ENCODE measurements around the gene NHERF2.

NHERF2 gene

DNA sequence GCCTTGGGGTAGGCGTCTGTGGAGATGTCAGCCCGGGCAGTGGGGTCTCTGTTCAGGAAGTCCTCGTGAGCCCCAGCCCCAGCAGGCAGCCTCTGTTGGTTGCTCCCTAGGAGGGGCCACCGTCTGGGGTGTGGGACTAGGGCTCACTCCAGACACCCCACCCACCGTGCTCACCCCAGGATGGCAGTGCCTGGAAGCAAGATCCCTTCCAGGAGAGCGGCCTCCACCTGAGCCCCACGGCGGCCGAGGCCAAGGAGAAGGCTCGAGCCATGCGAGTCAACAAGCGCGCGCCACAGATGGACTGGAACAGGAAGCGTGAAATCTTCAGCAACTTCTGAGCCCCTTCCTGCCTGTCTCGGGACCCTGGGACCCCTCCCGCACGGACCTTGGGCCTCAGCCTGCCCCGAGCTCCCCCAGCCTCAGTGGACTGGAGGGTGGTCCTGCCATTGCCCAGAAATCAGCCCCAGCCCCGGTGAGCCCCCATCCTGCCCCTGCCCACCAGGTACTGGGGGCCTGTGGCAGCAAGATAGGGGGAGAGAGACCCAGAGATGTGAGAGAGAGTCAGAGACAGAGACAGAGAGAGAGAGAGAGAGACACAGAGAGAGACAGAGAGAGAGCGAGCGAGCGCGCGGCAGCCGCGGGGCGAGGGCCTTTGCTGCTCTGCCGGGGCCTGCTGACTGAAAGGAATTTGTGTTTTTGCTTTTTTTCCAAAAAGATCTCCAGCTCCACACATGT, 11.1 kb downstream of the NHERF2 start:
- no peak for DNase-seq (ENCODE audit: low read depth)
- TF ChIP-seq, protein P1, sequence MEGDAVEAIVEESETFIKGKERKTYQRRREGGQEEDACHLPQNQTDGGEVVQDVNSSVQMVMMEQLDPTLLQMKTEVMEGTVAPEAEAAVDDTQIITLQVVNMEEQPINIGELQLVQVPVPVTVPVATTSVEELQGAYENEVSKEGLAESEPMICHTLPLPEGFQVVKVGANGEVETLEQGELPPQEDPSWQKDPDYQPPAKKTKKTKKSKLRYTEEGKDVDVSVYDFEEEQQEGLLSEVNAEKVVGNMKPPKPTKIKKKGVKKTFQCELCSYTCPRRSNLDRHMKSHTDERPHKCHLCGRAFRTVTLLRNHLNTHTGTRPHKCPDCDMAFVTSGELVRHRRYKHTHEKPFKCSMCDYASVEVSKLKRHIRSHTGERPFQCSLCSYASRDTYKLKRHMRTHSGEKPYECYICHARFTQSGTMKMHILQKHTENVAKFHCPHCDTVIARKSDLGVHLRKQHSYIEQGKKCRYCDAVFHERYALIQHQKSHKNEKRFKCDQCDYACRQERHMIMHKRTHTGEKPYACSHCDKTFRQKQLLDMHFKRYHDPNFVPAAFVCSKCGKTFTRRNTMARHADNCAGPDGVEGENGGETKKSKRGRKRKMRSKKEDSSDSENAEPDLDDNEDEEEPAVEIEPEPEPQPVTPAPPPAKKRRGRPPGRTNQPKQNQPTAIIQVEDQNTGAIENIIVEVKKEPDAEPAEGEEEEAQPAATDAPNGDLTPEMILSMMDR (conservative IDR thresholded peaks at IDR 0.05; ENCODE audit: control insufficient read depth, insufficient read depth, low read depth, low read length) = no peak
- H3K4me3 ChIP-seq (ENCODE audit: control insufficient read depth, low read depth, low read length) = no peak overlapping the region

DNA sequence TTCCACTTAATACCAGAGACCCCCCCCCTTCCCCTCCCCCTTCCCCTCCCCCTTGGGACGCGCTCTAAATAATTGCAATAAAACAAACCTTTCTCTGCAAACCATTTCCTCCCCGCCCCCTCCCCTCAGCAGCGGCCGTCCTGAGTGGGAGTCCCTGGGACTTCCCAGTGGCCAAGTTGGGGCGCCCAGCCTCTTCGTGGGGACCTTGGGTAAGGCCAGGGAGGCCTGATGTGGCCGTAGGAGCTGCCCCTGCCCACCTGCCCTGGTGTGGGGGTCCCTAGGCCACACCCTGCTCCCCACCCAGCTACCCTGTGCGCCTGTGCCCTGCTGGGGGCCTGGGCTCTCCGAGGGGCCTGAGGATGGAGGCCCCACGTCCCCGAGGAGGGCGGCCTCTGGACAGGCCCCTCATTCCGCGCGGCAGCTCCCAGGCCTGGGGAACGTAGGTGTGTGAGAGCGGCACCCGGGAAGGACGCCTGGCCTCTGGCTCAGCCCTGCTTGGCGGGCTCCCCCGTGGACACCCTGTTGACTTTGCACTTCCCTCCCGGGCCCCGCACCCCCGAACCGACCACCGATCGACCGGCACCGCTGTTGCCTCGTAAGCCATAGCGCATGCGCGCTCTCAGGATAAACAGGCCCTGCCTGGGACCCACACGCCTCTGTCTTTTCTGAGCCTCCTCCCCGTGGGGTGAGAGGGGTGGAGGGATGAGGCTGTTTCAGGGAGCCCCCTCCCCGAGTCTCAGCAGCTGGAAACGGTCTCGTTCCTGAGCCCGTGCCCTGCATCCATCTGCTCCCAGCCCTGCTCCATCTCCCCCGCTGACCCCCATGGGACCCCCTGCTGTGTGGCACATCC, 11.9 kb downstream of the NHERF2 start:
- TF ChIP-seq, protein P1 (conservative IDR thresholded peaks at IDR 0.05; ENCODE audit: control insufficient read depth, insufficient read depth, low read depth, low read length) = no peak
- no peak for DNase-seq (ENCODE audit: low read depth)
- H3K4me3 ChIP-seq (ENCODE audit: control insufficient read depth, low read depth, low read length) = no peak overlapping the region

DNA sequence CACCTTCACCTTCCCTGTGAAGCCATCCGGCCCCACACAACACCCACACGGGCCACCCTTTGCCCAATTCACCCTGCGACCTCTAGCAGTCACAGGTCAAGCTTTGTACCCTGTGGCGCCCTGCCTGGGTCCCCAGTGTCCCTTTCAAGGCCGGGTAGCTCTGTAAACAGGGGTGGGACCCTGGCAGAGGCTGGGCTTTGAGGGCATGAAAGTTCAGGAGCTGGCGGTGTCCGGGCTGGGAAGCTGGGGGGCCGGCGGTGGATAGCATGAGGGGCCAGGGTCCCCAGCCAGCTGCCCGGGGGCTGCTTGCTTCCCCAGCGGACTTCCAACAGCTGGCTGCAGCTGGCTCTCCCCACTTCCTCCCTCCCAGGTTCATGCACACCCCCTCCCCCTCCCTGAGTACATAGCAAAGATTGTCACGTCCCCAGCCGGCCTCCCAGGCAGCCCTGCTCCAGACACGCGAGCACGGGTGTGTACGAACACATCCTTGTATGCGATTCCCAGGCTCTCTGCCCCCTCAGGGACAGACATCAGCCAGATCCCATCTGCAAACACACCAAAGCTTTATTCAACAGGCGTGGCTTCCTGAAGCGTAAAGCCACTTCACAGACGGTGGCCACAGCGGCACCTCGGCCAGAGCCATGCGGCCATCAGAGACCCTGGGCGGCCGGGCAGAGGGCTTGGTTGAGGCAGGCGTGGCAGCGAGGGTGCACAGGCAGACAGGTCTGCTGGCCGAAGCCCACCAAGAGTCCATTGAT, 12.8 kb downstream of the NHERF2 start:
- DNase-seq (ENCODE audit: low read depth) = peak; percentile 58
- H3K4me3 ChIP-seq (ENCODE audit: control insufficient read depth, low read depth, low read length) = no peak overlapping the region
- TF ChIP-seq, protein P1 (conservative IDR thresholded peaks at IDR 0.05; ENCODE audit: control insufficient read depth, insufficient read depth, low read depth, low read length) = no peak

DNA sequence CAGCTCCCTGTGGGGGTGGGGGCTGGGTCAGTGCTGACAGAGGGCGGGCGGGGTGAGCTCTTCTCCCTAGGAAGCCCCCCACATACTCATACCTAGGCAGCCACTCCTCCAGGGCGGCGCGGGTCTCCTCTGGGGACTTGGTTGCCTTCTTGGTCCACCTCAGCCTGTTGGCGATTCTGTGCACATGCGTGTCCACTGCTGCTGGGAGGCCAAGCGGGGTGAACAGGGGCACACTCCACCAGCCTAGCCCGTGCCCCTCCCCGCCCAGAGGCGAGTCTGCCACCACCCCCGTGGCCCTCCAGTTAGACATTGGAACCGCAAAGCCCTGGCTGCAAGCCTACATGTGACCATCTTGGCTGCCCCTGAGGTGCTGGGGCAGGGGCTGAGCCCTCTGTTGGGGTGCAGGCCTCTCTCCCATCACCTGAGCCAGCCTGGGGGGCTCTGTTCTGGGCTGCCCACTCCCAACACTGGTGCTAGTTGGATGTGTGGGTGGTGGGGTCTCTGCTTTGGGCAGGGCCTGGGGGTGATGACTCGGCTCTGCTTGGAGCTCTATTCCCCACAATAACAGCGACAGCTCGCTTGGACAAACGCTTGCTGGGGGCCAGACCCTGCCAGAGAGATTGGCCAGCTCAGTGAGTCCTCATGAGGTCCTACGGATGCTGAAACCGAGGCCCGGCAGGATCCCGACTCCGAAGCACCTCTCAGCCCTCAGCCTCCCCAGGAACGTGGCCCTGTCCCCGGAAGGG, 13.5 kb downstream of the NHERF2 start:
- TF ChIP-seq, protein P1 (conservative IDR thresholded peaks at IDR 0.05; ENCODE audit: control insufficient read depth, insufficient read depth, low read depth, low read length) = no peak
- no peak for DNase-seq (ENCODE audit: low read depth)
- no peak overlapping the region for H3K4me3 ChIP-seq (ENCODE audit: control insufficient read depth, low read depth, low read length)

DNA sequence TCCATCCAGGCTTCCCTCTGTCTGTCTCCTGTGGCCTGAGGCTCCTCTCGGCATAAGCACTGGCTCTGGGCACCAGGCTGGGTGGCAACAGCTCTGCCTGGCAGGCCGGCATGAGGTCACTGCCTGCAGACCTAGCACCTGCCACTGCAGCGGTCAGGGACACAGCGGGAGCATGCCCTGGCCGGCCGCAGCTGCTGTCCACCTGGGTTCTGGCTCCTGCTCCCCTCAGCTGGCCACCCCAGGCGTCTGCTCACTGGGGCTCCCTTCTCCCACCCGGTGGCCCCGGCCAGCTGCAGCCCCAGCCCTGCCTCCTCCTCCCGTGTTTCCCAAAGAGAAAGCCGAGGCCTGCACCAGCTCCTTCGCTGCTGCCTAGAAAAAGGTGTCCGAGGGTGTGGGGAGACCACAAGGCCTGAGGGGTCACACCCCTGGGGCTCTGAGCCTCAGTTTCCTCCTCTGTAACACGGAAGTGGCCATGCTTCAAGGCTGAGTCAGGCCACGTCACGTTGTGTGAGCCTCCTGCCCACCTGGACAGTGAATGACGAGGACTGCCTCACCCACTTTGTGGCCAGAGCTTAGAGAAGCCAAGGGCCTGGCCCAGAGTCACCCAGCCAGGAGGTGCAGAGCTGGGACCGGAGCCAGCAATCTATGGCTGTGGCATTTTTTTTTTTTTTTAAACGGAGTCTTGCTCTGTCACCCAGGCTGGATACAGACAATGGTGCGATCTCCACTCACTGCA, 14.3 kb downstream of the NHERF2 start:
- TF ChIP-seq, protein P1 (conservative IDR thresholded peaks at IDR 0.05; ENCODE audit: control insufficient read depth, insufficient read depth, low read depth, low read length) = no peak
- H3K4me3 ChIP-seq (ENCODE audit: control insufficient read depth, low read depth, low read length) = no peak overlapping the region
- DNase-seq (ENCODE audit: low read depth) = no peak
